NOMO-1 (cell line): Measurements from ENCODE around the gene PCGF3.

Source experiments
- DNase-seq, 2 experiments: peaks; one replicate each; lab custom pipeline; 2025; ENCODE audit not compliant: unreplicated experiment in 2 of 2; lab: John Stamatoyannopoulos, UW

PCGF3 gene

DNA sequence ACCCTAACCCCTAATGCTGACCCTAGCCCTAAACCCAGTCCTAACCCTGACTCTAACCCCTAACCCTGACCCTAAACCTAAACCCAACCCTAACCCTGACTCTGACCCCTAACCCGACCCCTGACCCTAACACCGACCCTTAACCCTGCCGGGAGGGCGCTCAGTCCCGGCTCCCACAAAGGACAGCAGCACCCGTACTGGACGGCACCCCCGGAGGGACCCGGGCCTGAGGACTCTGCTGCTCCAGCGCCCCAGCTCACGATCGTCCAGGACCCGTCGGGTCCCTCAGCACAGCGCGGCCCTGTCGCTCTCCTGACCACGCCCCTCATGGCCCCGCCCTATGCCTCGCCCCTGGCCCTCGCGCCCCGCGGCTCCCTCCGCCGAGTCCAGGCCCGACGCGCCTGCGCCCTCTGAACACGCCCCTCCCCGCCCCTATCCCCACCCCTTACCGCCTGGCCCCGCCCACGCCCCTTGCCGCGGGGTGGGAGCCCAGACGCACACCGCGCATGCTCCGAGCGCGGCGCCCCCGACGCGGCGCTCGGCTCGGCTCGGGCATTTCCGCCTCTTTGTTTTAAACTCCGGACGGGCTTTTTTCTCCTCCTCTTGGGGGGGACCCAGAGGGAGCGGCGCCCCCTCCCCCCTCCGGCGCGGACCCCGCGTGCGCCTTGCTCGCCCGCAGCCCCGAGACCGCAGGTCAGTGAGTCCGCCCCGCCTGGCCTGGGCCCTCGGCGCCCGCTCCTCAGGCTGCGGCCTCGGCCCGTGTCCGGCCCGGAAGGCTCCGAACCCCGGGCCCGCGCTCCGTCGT, at the start of gene PCGF3:
TSS of gene PCGF3 (plus strand) at position 555 of the 805 bp plus-strand sequence. CDS start 27,849 bp downstream, outside the sequence.
- DNase-seq = peak; percentile 87 to 88

GRCh38 chr4:656436-657337, 48.9 kb upstream of the PCGF3 start:
- no peak for DNase-seq

DNA sequence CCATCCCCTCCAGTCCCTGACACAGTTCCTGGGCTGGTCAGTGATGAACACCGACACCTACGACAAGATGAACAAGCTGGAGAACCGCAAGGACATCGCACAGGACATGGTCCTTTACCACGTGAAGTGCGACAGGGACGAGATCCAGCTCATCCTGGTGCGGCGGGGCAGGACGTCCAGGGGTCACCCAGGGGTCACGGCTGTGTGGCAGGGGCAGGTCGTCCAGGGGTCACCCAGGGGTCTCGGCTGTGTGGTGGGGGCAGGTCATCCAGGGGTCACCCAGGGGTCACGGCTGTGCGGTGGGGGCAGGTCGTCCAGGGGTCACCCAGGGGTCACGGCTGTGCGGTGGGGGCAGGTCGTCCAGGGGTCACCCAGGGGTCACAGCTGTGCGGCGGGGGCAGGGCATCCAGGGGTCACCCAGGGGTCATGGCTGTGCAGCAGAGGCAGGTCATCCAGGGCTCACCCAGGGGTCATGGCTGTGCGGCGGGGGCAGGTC, 48.2 kb upstream of the PCGF3 start:
- DNase-seq = no peak

GRCh38 chr4:657834-658667, 47.6 kb upstream of the PCGF3 start:
- DNase-seq = no peak

DNA sequence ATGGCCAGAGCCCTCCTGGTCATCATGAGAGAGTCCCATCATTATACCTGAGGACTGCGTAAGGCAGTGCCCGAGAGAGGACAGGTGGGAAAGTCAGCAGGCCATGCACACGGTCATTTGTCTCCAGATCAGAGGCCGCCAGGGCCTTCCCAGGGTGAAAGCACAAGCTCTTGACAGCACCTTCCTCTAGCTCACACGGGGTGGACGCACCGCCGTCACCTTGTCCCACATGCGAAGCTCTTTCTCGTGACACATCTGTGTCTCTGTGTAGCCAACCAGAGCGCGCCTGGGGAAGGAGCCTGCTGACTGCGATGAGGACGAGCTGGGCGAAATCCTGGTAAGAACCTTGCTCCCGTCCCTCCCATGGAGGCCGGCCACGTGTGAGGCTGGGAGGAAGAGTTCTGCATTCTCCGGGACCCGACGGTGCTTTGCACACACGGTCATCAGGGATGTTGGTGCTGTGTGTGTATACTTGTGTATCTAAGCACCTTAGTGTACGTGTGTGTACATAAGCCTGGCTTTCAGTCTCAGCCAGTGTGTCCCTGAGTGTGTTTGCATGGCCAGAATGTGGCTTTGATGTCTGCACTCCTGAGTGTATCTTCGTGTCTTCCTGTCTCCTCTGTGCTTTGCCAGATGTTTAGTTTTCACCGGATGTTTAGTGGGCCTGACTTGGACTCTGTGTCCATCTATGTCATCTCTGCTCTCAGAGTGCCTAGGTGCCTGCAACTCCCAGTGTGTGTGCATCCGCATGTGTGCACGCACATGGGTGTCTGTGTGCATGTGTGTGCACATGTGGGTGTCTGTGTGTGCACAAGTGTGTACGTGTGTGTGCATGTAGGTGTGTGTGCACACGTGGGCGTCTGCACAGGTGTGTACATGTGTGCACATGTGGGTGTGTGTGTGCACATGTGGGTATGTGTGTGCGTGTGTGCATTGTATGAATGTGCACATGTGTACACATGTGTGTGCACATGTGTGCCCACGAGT, 46.7 kb upstream of the PCGF3 start:
- DNase-seq = no peak

- DNase-seq = no peak
These were observed 45.8 kb upstream of the PCGF3 start for GRCh38 chr4:659851-660250.

- DNase-seq = no peak
These were observed 45.2 kb upstream of the PCGF3 start for GRCh38 chr4:660401-660800.

DNA sequence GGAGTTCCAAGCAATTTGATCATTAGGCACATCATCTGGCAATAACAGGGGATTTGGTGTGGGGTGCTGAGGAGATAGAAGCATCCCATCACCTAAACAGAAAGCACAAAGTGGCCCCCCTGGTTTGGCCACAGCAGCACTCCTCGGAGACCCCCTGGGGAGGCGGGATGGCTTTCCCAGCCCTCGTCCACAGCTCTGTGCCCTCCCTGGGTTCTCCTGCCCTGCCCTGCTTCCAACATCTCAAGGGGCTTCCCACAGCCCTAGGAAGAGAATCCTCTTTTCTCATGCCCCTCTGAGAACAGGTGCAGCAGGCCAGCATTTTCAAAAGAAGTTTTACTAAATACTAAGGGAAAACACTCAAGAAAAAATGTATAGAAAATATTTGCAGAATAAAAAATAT, 44.4 kb upstream of the PCGF3 start:
- no peak for DNase-seq

DNA sequence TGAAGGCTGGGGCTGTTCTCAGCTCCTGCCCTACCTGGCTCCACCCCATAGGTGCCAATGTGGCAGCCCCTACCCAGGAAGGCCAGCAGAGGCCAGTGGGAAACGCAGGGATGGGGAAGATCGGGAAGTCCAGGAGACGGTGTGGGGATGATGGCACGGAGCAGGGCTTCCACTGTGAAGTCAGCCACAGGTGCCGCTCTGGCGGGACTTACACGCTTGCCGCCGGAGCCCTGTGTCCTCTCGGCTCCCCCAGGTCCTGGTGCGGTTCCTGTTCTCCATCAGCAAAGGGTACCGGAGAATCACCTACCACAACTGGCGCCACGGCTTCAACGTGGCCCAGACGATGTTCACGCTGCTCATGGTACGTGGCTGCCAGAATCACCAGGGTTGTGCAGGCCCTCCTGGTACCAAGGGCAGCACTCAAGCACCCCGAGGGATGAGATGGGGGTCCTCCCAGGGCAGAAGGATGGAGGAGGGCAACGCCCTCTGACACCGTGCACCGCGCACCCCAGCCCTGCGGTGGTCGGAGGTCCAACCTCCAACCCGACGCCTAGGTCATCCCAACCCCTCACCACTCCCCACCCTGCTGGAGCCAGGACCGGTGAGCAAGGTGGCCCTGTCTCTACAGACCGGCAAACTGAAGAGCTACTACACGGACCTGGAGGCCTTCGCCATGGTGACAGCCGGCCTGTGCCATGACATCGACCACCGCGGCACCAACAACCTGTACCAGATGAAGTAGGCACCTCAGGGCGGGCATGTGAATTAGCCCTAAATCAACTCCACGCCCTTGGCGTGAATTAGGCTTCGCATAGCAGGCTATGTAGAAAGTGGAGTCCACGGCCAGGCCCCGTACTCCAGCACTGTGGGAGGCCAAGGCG, 43.5 kb upstream of the PCGF3 start:
- no peak for DNase-seq

- DNase-seq = no peak
These were observed 42.6 kb upstream of the PCGF3 start for GRCh38 chr4:663046-663437.

- DNase-seq = no peak
These were observed 41.9 kb upstream of the PCGF3 start for GRCh38 chr4:663438-664428.

- no peak for DNase-seq
These were observed 40.9 kb upstream of the PCGF3 start for GRCh38 chr4:664713-665231.

DNA sequence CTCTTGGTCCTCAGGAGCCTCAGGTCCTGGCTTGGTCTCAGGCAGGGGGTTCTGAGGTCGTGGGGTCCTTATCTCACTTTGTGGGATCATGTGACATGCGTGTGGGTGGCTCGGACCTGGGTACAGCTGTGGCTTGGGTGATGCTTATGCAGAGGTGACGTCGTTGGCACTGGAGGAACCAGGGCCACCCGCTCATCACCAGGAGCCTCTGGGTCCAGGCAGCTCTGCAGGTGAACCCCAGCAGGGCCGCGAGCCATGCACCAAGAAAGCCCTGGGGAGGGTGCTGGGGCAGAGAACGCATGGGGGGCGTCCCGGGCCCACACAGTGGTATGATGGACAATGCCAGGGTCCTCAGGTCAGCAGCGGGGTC, 40.3 kb upstream of the PCGF3 start:
- DNase-seq = no peak

DNA sequence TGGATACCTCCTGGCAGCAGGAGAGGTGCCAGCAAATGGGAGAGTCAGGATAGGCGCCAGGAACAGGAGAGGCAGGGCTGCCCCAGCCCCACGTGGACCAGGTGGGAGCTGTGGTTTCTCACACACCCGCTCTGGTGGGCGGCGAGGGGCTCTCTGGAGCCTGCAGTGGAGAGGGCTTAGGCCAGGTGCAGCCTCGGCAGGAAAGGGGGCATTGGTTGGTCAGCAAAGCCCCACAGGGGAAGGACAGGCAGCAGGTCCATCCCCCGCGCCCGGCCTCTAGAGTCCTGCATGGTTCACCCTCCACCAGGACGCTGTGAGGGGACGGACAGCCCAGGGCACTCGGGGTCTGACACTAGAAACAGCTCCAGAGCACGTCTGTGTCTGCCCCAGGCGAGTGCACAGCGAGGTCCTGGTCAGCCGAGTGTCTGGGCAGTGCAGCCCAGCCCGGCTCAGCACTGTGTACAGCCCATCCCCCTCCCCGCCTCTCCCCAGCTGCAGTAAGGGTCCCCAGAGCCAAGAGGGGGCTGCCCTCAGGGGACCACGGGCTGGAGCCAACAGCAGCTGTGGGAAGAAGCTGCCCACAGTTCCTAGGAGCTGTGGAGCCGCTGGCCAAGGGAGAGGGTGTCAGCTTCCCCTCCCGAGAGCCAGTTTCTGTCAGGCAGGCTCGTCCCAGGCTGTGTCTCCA, 39.7 kb upstream of the PCGF3 start:
- DNase-seq = no peak

DNA sequence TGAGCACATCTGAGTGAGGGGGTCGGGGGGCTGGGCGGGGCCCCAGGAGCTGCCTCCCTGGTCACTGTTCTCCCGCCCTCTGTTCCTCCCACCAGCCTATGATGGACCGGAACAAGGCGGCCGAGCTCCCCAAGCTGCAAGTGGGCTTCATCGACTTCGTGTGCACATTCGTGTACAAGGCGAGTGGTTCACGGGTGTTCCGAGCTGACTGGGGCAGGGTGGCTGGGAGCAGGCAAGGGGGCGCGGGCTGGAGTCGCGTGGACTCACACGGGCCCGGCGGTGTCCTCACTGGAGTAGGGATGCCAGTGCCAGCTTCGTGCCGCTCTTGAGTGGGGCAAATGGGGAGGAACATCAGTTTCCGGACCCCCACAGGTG, 39.2 kb upstream of the PCGF3 start:
- no peak for DNase-seq

DNA sequence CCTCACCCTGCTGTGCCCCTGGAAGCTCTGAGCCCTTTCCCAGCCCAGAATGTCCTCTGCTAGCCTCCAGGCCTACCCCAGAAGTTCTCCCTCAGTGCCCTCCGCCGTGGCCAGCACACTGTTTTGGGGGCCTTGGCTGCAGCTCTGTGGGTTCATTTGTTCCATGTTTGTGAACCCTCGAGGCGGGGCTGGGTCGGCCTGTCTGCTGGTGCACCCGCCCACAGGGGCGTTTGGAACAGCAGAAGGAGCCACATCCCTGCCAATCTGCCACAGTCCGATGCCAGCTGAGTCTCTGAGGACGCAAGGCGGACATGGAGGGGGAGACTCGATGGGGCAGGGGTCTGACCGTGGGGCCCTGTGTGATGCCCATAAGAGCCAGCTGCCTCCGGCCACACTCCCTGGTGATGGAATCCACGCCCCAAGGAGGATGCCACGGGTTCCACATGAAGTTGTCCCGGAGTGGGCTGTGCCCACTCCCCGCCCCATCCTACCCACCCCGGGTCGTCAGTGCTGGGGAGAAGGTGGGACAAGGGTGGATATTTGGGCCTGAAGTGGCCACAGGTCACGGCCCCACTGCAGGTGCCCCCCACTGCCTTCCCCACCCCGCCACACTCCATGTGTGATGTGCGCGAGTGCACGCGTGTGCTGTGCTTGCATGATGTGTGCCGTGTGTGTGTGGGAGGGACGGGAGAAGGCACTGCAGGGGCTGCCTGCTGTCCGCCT, 38.6 kb upstream of the PCGF3 start:
- DNase-seq = no peak
